ENCODE measurements around the gene C2CD2.
A peak's percentile ranks its signal among the peaks of the same experiment; 100 is the strongest.

Gene C2CD2

DNA sequence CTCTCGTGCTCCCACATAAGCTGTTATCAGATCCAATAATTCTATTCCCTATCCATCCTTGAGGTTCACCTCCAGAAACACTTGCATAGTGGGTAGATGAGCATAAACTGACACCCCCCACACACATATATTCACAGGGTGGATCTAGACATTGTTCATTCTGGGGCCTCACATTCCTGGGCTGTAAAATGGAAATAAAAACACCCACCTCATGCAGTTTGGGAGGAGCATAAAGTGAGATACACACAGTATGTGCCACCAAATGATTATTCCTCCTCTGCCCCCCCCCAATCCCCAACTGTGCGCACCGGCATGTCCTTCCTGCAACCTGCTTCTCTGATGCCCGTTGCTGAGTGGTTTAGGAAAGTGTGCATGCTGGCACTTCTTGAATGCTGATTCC, 92.6 kb downstream of the C2CD2 start:
- no peak for DNase-seq

DNA sequence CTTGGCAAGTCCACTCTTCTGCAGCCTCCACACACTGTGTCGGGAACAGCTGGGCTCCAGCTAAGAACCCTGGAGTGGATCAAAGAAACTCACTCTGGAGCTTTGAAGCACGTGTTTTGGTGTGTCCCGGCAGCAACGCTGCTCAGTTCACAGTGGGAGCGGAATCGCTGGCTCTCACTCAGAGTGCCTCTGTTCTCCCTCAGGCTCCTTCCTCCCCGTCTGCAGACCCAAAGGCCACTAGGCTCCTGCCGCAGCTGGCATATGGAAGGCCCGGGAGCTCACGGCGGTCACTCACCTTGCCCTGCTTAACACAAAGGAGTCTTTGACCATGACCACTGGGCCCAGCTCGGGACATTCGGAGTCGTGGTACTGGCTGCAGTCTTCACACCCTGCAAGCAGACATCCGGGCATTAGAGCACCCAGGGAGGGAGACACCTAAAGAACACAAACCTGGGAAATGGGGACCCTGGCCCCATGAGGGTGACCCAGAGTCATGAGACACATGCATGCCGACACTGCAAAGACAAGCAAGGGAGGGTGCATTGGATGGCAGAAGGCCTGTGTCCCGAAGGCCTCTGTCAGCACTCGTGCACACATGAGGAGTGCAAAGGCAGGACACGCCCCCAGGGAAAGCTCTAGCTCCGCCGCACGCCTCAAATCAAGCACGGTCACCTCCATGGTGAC, 94.4 kb downstream of the C2CD2 start:
- DNase-seq, result no peak

DNA sequence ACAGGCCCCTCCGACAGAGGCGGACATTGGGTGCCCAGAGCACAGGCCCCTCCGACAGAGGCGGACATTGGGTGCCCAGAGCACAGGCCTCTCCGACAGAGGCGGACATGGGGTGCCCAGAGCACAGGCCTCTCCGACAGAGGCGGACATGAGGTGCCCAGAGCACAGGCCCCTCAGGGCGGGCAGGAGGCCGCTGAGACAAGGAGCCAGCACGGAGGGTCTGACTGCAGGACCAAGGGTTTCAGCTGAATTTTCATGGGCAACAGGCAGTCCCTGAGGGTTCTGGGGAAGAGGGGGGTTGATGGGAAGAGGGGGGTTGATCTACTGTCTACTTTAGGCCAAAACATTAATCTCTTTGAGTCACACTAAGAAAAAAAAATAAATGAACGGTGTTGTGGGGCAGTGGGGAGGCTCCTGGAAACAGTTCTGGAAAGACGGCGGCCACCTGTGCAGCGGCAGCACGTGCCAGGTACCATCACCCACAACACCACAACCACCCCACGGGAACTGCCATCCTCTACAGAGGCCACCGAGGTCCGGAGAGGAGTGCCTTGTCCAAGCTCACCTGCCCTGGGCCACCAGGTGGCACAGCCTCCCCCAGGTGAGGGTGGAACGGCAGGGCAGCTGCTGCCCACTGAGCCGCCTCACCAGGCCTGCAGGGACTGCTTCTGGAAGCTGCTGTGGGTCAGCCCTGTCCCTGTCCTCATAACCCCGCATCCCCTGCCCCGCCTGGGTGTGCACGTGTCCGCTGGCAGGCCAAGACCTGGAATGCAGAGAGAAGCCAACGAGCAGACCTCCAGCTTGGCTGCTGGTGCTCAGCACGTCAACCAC, 95.1 kb downstream of the C2CD2 start:
- no peak for DNase-seq

DNA sequence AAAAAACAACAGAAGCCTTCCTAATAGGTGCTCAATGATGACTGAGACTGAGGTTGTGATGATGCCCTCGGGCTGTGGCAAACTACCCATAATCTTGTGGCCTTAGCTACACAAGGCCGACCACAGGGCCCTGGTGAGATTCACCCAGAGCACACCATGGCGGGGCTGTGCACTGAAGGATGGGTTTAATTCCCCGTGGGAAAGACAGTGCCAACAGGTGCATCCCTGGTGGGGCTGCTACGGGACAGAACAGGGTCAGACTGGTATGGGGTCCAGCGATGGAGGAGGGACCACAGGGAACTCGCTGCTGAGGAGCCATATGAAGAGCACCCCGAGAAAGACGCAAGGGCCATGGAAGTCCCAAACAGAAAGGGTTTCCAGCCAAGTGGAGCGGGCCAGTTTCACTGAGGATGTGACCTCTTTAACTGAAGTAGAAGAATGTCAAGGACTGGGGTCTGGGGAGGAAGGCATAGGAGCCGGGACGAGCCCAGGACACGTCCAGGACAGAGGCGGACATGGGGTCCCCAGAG, 96.0 kb downstream of the C2CD2 start:
- no peak for DNase-seq

DNA sequence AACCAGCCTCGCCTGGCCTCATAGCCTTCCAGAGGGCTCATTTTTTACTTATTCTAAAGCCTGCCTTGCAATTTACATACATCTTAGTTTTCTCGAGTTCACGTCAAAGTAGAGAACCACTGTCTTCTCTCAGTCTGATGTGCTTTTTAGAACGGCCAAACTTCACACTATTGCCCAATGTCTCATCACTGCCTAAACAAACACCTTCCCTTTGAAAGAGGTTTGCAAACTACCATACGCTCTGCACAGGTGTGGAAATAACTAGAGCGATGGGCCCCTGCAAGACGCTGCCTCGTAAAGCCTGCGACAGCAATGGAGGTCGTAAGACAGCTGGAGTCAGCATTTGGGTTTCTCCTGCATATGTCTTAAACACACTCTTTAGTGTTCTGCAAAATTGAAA, 97.2 kb downstream of the C2CD2 start:
- DNase-seq, result no peak

DNA sequence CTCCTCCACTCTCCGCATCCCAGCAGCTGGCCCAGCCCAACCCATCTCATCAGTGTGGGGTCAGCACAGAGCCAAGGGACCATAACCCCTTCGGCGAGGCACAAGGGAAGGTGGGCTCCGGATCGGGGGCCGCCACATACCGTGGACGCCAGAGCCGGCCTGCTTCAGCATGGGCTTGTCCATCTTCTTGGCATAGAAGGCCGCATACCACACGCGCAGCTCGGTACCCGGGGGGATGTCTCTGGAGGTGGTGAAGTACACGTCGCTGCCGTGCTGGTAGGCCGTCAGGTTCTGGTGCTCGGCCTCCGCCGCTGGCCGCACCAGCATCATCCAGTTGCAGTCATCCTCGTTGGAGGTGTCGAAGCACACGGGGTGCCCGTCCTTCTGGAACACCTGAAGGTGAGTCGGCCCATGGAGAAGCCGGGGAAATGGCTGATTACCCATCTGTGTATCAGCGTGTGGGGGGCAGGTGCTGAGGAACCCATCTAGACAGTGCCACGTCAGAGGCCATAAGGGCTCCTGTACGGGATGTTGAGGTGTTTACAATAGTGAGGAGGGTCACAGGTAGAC, 99.3 kb downstream of the C2CD2 start:
- DNase-seq, result no peak

DNA sequence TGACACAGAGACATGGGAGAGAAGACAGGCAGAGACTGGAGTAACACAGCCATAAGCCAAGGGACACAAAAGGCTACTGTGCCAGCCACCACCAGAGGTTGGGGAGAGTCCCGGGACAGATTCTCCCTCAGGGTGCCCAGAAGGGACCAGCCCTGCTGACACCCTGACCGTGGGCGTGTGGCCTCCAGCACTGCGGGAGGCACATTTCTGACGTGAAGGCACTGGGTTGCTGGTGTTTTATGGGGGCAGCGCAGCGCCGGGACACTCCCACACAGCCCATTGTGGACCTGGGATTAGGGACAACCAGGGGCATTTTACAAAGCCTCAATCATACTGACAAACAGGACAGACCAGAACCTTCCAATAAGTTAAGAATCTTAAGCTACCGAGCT, 100.9 kb downstream of the C2CD2 start:
- no peak for DNase-seq

DNA sequence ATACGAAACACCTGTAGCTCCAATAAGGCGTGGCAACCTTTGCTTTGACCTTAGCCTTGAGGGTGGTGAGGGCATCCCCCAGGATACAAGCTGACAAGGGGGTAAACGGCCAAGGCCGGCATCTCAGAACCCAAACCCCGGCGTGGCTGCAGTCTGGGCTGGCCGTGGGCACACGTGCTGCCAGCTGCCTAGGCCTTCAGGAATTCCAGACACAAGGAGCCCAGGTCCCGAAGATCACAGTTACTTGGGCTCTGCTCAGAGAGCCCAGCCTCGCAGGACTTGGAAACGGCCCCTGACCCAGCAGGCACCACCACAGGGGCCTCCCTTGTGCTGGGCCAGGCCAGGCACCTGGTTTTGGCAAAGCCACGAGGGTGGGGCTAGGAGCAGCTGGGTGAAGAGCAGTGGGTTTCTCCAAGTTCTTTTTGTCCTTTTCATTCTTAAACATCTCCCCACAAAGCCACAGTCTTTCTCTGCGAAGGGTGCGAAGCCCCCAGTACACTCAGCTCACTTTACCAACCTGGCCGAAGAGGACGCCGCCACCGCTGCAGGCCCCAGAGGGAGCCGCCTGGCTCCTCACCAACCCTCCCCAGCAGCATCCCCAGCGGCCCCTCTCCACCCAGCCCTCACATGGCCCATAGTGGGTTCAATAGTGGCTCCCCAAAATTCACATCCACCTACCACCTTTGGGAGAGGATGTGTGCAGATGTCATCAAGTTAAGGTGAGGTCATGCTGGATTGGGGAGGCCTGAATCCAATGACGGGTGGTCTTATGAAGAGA, 101.5 kb downstream of the C2CD2 start:
- DNase-seq, result no peak

DNA sequence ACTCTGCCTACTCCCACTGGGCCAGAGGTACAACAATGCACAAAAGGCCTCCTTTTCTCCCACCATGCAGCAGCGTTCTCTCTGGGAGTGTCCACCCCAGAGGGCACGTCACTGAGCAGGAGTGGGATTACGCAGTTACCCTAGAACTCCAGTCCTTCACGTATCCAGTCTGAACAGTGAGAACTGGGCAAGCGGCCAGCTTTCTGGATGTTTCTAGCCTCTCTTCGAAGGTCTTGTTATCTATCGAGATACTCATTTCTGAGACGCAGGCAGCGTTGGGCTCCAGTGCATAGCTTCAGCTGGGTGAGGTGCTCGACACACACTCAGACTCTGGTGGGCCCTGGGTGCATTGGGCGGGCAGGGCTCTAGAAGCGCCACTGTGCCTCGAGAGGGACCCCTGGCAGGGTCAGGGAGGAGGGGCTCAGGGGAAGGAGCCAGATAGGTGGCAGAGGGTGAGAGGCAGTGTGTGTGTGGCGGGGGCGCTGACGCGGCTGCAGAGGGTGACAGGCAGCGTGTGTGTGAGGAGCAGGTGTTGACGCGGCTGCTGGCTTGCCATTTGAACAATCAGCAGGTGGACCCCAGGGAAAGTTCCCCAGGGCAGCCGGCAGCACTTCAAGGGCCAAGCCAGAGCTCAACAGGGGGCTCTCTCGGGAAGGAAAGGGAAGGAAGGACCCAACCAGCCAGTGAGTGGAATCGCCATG, 102.6 kb downstream of the C2CD2 start:
- DNase-seq, result no peak

DNA sequence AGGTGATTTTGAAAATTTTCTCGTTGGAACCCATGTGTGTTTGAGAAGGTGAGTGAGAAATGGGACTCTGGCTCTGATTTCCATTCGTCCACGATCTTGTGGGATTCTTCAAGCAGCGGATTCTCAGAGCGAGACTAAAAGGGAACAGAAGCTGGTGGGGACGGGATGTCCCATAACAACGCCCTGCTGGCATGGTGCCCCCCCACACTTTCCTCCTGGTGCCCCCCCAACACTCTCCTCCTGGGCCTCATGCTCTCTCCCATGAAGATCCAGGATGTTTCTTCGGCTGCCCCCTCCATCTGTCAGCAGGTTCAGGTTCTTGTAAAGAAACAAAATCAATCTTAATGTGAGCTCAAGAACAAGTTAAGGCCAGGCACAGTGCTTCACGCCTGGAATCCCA, 103.7 kb downstream of the C2CD2 start:
- no peak for DNase-seq

DNA sequence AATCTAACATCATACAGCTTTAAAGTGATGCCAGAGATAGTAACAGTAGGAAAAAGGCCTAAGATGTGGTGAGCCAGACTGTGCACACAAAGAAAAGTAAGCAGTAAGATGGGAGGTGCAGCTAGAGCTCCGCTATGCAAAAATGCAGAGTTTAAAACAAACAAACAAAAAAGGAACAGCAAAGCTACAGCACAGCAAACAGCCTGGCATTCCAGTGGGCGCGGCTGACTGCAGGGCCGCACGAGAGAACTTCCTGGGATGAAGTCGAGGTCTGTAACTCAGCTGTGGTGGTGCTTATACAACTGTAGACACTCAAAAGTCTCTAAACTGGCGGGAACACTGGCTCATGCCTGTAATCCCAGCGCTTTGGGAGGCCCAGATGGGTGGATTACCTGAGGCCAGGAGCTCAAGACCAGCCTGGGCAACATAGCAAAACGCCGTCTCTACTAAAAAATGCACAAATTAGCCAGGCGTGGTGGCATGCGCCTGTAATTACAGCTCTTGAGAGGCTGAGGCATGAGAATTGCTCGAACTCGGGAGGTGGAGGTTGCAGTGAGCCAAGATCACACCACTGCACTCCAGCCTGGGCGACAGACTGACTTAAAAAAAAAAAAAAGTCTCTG, 104.7 kb downstream of the C2CD2 start:
- no peak for DNase-seq

DNA sequence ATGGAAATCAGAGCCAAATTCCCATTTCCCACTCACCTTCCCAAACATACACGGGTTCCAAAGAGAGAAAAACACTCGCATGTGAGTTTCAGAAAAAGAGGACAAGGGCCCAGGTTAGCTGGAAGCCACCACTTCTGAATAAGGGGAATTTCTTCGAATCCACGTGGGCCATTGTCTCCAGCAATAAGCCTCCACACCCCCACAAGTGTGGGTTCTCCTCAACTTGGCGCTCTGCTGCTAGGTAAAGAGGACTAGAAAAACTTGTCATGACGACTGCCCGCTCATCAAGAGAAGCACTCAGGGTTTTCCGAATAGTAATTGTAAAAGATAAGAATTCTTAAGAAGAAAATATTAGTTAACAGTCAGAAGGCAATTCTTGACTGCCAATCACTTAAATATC, 105.3 kb downstream of the C2CD2 start:
- DNase-seq, result no peak

DNA sequence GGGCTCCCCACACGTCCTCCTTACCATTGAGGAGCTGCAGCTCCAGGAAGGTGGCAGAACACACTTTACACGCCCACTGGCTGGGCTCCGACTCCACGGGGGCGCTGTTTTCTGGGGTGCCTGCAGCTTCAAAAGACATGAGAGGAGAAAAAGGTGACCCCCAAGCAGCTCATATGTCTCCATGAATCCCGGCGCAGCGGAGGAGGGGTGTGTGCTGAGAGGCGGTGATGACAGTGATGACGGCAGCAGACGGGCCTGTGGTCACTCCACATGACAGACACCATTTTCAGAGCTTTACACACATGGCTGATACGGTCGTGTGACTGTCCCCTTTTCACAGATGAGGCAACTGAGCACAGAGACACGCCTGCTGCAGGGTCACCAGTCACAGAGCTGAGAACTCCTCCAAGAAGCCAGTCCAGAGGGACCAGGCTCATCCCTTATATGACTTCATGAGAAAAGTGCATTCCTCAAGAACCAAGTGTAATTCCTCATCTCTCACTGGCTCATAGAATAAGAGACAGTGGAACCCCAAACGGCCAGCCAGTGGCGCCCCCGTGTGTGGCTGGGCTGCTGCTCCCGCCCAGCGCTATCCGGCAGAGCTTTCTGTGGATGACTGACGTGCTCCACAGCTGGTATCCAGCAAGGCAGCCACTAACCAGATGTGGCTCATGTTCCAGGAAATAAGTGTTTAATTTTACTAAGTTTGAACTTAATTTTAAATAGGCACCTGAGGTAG, 106.6 kb downstream of the C2CD2 start:
- peak in 1 of 2 experiments; percentile 16 for DNase-seq

DNA sequence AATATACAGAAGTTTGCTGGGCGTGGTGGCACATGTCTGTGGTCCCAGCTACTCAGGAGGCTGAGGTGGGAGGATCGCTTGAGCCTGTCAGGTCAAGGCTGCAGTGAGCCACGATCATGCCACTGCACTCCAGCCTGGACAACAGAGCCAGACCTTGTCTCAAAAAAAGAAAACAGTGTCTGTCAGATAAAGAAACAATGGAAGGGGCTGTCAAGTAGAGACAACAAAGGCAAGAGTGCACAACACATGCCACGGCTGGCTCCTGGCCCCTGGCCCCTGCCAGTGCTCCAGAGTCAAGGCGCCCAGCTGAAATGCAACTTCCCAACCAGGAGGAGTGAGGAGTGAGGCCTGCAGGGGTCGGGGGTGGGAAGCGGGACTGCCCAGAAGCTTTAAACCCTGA, 107.3 kb downstream of the C2CD2 start:
- DNase-seq, result no peak

DNA sequence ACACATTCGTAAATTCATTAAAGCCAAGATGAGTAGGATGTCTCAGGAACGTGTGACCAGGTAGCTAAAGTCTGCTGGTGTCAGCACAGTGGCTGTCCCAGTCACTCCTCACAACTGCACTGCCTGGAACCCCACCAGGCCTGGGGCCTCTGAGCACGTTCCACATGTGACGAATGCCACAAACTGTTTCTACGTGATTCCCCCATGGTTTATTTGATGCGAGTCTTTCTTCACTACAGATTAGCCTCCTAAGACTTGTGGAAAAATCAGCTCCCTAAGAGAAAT, 107.8 kb downstream of the C2CD2 start:
- no peak for DNase-seq

DNA sequence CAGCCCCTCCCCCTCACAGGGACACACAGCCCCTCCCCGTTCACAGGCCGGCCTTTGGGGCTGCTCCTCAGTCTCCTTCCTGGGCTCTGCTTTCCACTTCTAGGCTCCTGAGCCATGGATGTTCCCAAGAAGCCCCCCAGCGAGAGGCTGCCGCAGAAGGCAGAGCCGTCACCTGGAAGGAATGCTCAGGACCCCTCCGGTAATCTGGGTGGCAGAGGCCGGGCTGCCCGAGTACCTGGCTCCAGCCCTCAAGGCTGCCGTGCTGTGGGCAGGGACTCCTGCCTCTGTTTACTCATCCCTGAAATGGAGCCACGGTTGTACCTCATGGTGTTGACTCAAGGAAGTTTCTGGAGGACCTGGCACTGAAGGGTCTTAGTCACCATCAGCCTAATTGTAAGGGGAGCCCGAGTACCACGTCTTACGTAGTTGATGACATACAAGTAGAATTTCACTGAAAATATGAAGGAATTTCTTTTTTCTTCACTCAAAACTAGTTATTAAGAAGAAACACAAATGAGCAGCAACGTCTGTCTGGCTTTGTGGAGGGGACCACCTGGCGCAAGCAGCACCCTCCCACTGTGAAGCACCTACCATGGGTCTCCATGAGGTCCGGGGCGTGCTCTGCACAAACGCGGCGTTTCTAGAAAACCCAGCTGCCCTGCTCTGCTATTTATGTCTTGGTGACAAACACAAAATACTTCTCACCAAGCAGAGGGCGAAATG, 108.3 kb downstream of the C2CD2 start:
- no peak for DNase-seq

DNA sequence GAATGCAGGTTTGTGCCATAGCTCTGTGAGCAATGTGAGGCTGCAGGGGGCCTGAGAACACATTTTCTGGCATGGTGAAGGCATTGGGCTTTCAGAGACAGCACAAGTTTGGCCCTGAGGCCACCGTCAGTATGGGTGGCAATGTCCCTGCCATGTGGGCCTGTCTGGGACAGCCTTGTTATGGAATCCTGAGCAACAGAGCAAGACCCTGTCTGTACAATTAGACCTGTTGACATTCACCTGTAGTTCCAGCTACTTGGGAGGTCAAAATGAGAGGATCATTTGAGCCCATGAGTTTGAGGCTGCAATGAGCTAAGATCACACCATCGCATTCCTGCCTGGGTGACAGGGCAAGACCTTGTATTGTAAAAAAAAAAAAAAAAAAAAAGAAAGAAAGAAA, 110.2 kb downstream of the C2CD2 start:
- DNase-seq, result no peak

DNA sequence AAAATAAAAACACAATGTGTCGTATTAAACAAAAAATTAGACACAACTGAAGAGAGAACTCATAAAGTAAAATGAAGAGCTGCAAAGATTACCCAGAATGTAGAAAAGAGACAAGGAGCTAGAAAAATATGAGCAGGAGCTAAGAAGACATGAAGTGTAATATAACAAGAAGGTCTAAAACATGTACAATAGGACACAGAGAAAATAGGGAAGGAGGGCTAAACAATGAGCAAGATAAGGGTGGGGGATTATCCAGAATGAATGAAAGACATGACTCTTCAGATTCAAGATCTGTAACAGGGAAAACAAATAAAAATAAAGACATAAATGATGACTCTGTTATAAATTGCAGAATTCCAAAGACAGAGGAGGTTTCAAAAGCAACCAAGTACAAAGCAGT, 112.9 kb downstream of the C2CD2 start:
- no peak for DNase-seq

DNA sequence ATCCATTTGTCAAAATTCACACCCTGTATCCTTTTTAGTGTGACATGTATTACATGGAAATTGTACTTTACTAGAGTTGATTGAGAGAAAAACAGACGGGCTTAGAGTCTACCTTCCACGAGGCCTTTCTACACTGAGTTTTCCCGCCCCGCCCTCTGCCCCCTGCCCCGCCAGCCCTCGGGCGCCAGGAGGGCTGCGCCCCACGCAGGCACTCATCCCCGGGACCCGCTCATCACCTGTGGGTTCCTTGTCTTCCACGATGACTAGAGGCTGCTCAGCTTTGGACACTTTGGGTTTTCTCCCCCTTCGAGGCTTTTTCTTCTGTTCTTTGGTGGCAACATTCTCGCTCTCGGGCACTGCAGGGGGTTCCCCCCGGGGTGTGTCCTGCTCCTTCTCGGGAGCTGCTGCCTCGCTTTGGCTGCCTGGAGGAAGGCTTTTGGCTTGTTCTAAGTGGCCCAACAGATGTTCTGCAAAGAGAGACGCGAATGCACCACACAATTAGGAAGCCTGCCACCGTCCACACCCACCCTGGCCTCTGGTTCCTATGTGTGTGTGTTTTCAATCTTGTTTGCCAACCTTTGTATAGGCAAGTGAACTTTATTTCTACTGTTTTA, 114.3 kb downstream of the C2CD2 start:
- no peak for DNase-seq

DNA sequence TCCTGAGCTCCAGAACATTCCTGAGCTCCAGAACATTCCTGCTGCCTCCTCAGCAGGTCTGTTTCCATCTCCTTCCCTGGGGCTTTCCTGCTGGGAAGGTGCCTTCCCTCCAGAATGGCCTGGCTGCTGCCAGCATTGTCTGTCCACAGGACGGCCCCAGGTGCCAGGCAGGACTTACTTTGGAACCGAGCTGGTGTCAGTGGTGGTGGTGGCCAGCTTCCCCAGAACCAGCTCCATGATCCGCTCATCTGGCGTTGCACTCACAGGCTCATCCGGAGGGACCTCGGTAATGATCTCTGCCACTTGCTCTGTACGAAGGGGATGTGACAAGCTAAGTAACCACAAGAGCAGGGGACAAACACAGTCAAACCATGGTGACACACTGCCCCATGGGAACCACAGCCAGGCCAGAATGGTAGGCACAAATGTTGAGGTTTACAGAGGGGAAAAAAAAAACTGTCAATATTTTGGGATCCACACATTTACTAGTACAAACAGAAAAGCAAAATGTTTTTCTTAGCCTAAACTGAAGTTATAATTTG, 116.0 kb downstream of the C2CD2 start:
- DNase-seq, result no peak
